Prostate gland (tissue), 2 donors: ENCODE measurements around the gene HCAR2.
"Not testable (repeated sequence)": the region's sequence is repeated elsewhere in the genome, so short reads cannot be mapped to it uniquely, and the experiment has no call there.

ENCODE experiments used
- CTCF ChIP-seq, 4 experiments: fragments of 200-600 bp in 2 of 4; fragments of 450-650 bp in 2 of 4; sonication (generic) in 2 of 4; IDR thresholded peaks; 1 replicate in 3 of 4; 2 replicates in 1 of 4; pipeline ENCODE4 v1.5.1; 2016 to 2019; ENCODE audit warnings: antibody characterized with exemption in 4 of 4, mild to moderate bottlenecking in 2 of 4, moderate library complexity in 2 of 4
- POLR2A ChIP-seq: fragments of 450-650 bp; IDR thresholded peaks from one replicate; pipeline ENCODE4 v1.6.1; 2016; ENCODE audit warnings: antibody characterized with exemption, mild to moderate bottlenecking
- POLR2AphosphoS5 ChIP-seq: sonication (generic); formaldehyde crosslinking; IDR thresholded peaks from one replicate; pipeline ENCODE4 v1.6.1; 2017; ENCODE audit warnings: antibody characterized with exemption

DNA sequence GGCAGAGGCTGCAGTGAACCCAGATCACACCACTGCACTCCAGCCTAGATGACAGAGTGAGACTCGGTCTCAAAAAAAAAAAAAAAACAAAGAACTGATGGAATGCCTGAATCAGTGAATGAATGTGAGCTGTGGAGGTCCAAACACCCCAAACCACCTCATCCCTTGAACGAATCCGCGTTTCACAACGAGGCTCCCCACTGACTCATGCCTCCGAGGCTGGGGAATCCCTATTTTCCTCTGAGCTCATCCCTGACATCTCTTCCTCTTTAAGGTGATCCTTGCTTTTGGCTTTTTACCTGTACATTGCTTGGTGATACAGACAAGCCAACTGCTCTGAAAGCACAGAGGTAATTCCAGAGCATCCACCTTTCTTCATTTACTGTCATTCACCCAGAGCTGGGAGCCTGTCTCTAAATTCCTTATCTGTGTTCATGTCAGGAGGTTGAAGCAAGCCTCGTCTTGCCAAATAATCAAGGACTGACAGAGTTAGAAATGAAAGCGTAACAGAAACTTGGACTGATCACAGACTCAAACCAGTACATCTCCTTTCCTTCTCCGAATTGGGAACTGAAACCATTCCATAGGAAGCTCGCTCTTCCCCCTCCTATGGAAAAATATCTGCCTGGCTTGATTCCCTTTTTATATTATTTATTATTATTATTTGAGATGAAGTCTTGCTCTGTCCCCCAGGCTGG is 10.5 kb upstream of the HCAR2 start:
- not testable (repeated sequence) for TF ChIP-seq CTCF (IDR thresholded peaks at IDR 0.05); POLR2A; POLR2AphosphoS5
